PFSK-1 (cell line): ENCODE measurements around the gene RPS8.

Source experiments
- POLR2AphosphoS5 ChIP-seq: IDR thresholded peaks from 2 replicates; pipeline ENCODE4 v1.6.1; 2012; ENCODE audit warnings: low read depth, mild to moderate bottlenecking, control low read depth, low read length, moderate library complexity
- SIN3A ChIP-seq: IDR thresholded peaks from 2 replicates; pipeline ENCODE4 v1.6.1; 2012; ENCODE audit warnings: mild to moderate bottlenecking, low read length, moderate library complexity, borderline replicate concordance; ENCODE audit not compliant: insufficient read depth
- TF ChIP-seq, protein P1 (sequence below), 2 experiments: IDR thresholded peaks; 2 replicates each; pipeline versions ENCODE4 v1.6.1 to v1.8.0; 2011 to 2012; ENCODE audit warnings: low read depth in 2 of 2, low read length in 2 of 2, control low read depth in 1 of 2, inconsistent platforms in 1 of 2, mild to moderate bottlenecking in 1 of 2, moderate library complexity in 1 of 2; ENCODE audit not compliant: insufficient read depth in 1 of 2

DNA sequence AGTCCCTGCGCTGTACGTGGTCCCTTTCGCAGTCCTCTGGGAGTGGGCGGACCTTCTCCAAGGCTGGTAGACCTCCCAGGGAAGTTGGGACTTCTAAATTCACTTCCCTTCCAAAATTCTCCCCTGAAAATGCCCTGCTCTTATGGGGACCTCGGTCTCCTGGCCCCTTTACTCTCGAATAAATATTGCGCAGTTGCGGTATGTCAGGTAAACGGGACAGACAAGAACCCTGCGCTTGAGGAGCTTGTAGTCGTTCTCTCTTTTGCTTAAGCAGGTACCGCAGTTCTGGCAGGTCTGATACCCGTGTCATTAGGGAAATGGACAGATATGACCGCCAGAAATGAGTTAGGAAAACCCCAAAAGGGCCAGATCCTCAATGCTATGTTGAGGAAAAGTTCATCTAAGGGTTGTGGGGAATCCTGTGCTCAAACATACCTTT lies 35.1 kb upstream of the RPS8 start:
- TF ChIP-seq SIN3A, result no peak
- no peak for TF ChIP-seq POLR2AphosphoS5
- TF ChIP-seq, protein P1, sequence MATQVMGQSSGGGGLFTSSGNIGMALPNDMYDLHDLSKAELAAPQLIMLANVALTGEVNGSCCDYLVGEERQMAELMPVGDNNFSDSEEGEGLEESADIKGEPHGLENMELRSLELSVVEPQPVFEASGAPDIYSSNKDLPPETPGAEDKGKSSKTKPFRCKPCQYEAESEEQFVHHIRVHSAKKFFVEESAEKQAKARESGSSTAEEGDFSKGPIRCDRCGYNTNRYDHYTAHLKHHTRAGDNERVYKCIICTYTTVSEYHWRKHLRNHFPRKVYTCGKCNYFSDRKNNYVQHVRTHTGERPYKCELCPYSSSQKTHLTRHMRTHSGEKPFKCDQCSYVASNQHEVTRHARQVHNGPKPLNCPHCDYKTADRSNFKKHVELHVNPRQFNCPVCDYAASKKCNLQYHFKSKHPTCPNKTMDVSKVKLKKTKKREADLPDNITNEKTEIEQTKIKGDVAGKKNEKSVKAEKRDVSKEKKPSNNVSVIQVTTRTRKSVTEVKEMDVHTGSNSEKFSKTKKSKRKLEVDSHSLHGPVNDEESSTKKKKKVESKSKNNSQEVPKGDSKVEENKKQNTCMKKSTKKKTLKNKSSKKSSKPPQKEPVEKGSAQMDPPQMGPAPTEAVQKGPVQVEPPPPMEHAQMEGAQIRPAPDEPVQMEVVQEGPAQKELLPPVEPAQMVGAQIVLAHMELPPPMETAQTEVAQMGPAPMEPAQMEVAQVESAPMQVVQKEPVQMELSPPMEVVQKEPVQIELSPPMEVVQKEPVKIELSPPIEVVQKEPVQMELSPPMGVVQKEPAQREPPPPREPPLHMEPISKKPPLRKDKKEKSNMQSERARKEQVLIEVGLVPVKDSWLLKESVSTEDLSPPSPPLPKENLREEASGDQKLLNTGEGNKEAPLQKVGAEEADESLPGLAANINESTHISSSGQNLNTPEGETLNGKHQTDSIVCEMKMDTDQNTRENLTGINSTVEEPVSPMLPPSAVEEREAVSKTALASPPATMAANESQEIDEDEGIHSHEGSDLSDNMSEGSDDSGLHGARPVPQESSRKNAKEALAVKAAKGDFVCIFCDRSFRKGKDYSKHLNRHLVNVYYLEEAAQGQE (IDR thresholded peaks at IDR 0.05; ENCODE audit: insufficient read depth in 1 of 2, low read depth in 2 of 2, low read length in 2 of 2), result no peak
